ENCODE data around the gene TRIM24. TPM values are rescaled to one million over a fixed set of nuclear protein-coding genes. Genes with fewer than 3 reads are reported as not detected.

Gene TRIM24
- polyA plus RNA-seq, 1 donor (not counting 4 experiments of a cell fraction or from before 2014, with no cell fraction given) = 7.9 TPM

GRCh38 chr7:138587485-138587884, 127.4 kb downstream of the TRIM24 start:
- dilution Hi-C loops (cut with MboI; ENCODE audit: extremely low pct_ligation_motif_present, low sequenced_read_pairs) = no loop called here
- H3K79me2 ChIP-seq (ENCODE audit: control insufficient read depth, insufficient read depth, low read length) = no peaks in the 10 kb centered on the region
- H4K20me1 ChIP-seq (ENCODE audit: control insufficient read depth, extremely low read depth, insufficient read depth, low read length) = no peaks in the 10 kb centered on the region
- H3K4me1 ChIP-seq (ENCODE audit: control insufficient read depth, extremely low read depth, insufficient read depth, low read length) = no peaks in the 10 kb centered on the region
- FAIRE-seq (no peak), DNase-seq (ENCODE audit: low read depth, low spot score) (no peak)
- H2AFZ ChIP-seq (ENCODE audit: control insufficient read depth, low read length) = no peak overlapping the region
- H3K27me3 ChIP-seq (ENCODE audit: control insufficient read depth, extremely low read depth, insufficient read depth, low read length) = no peaks in the 10 kb centered on the region
- no peak overlapping the region for H3K4me2 ChIP-seq (ENCODE audit: control insufficient read depth, extremely low read depth, insufficient read depth, low read depth, low read length)
- no peaks in the 10 kb centered on the region for H3K36me3 ChIP-seq (ENCODE audit: control insufficient read depth in 2 of 2, extremely low read depth in 1 of 2, insufficient read depth in 2 of 2, low read length in 2 of 2)
- H3K9me1 ChIP-seq (ENCODE audit: control insufficient read depth, extremely low read depth, insufficient read depth, low read length) = no peaks in the 10 kb centered on the region
- H3K9me3 ChIP-seq (ENCODE audit: control insufficient read depth, low read depth, low read length) = no peaks in the 10 kb centered on the region
- TF ChIP-seq EZH2 (IDR thresholded peaks at IDR 0.05; ENCODE audit: low read length) = no peak
- TF ChIP-seq, protein P1, sequence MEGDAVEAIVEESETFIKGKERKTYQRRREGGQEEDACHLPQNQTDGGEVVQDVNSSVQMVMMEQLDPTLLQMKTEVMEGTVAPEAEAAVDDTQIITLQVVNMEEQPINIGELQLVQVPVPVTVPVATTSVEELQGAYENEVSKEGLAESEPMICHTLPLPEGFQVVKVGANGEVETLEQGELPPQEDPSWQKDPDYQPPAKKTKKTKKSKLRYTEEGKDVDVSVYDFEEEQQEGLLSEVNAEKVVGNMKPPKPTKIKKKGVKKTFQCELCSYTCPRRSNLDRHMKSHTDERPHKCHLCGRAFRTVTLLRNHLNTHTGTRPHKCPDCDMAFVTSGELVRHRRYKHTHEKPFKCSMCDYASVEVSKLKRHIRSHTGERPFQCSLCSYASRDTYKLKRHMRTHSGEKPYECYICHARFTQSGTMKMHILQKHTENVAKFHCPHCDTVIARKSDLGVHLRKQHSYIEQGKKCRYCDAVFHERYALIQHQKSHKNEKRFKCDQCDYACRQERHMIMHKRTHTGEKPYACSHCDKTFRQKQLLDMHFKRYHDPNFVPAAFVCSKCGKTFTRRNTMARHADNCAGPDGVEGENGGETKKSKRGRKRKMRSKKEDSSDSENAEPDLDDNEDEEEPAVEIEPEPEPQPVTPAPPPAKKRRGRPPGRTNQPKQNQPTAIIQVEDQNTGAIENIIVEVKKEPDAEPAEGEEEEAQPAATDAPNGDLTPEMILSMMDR (optimal IDR thresholded peaks at IDR 0.05 in 1 of 3, IDR thresholded peaks at IDR 0.05 in 1 of 3, conservative IDR thresholded peaks at IDR 0.05 in 1 of 3; ENCODE audit: extremely low read depth in 1 of 3, insufficient read depth in 2 of 3, low read length in 3 of 3) = no peak
- no peak overlapping the region for H3K9ac ChIP-seq (ENCODE audit: control insufficient read depth, extremely low read depth, insufficient read depth, low read length)
- no peak overlapping the region for H3K4me3 ChIP-seq (ENCODE audit: control insufficient read depth in 2 of 3, extremely low read depth in 1 of 3, insufficient read depth in 2 of 3, low read depth in 1 of 3, low read length in 3 of 3)
- no peak overlapping the region for H3K27ac ChIP-seq (ENCODE audit: control insufficient read depth, insufficient read depth, low read length)

DNA sequence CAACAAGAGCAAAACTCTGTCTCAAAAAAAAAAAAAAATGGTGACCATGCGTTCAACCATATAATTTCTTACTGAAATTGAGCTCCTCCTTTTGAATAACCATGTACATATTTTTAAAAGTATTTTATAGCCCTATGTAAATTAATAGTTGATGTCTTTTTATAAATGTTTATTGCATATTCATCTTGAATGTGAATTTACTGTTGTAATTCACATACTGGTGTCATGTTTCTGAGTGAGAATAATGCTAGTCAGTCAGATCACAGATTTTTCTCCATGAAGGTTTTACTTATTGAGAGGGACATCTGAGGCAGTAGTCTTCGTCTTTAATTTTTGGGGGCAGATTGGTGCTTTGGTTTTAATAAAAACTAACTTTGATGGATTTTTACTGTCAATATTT, 128.9 kb downstream of the TRIM24 start:
- H3K9ac ChIP-seq (ENCODE audit: control insufficient read depth, extremely low read depth, insufficient read depth, low read length) = no peak overlapping the region
- no peak overlapping the region for H3K4me2 ChIP-seq (ENCODE audit: control insufficient read depth, extremely low read depth, insufficient read depth, low read depth, low read length)
- H3K79me2 ChIP-seq (ENCODE audit: control insufficient read depth, insufficient read depth, low read length) = no peaks in the 10 kb centered on the region
- TF ChIP-seq EZH2 (IDR thresholded peaks at IDR 0.05; ENCODE audit: low read length) = no peak
- TF ChIP-seq, protein P1 (optimal IDR thresholded peaks at IDR 0.05 in 1 of 3, IDR thresholded peaks at IDR 0.05 in 1 of 3, conservative IDR thresholded peaks at IDR 0.05 in 1 of 3; ENCODE audit: extremely low read depth in 1 of 3, insufficient read depth in 2 of 3, low read length in 3 of 3) = no peak
- no peaks in the 10 kb centered on the region for H3K27me3 ChIP-seq (ENCODE audit: control insufficient read depth, extremely low read depth, insufficient read depth, low read length)
- H3K27ac ChIP-seq (ENCODE audit: control insufficient read depth, insufficient read depth, low read length) = no peak overlapping the region
- dilution Hi-C loops (cut with MboI; ENCODE audit: extremely low pct_ligation_motif_present, low sequenced_read_pairs) = no loop called here
- H3K4me1 ChIP-seq (ENCODE audit: control insufficient read depth, extremely low read depth, insufficient read depth, low read length) = no peaks in the 10 kb centered on the region
- FAIRE-seq = no peak
- no peak for DNase-seq (ENCODE audit: low read depth, low spot score)
- H4K20me1 ChIP-seq (ENCODE audit: control insufficient read depth, extremely low read depth, insufficient read depth, low read length) = no peaks in the 10 kb centered on the region
- H3K4me3 ChIP-seq (ENCODE audit: control insufficient read depth in 2 of 3, extremely low read depth in 1 of 3, insufficient read depth in 2 of 3, low read depth in 1 of 3, low read length in 3 of 3) = no peak overlapping the region
- no peaks in the 10 kb centered on the region for H3K36me3 ChIP-seq (ENCODE audit: control insufficient read depth in 2 of 2, extremely low read depth in 1 of 2, insufficient read depth in 2 of 2, low read length in 2 of 2)
- H3K9me1 ChIP-seq (ENCODE audit: control insufficient read depth, extremely low read depth, insufficient read depth, low read length) = no peaks in the 10 kb centered on the region
- H2AFZ ChIP-seq (ENCODE audit: control insufficient read depth, low read length) = no peak overlapping the region
- no peaks in the 10 kb centered on the region for H3K9me3 ChIP-seq (ENCODE audit: control insufficient read depth, low read depth, low read length)
